HG03439 (cell line): ENCODE data around the gene CORO7.

ENCODE experiments used
- ATAC-seq: cut with Tn5 transposase; IDR thresholded peaks from one replicate; pipeline ENCODE4 v1.9.1; 2021; ENCODE audit warnings: mild to moderate bottlenecking, moderate library complexity; ENCODE audit not compliant: unreplicated experiment

CORO7 gene

DNA sequence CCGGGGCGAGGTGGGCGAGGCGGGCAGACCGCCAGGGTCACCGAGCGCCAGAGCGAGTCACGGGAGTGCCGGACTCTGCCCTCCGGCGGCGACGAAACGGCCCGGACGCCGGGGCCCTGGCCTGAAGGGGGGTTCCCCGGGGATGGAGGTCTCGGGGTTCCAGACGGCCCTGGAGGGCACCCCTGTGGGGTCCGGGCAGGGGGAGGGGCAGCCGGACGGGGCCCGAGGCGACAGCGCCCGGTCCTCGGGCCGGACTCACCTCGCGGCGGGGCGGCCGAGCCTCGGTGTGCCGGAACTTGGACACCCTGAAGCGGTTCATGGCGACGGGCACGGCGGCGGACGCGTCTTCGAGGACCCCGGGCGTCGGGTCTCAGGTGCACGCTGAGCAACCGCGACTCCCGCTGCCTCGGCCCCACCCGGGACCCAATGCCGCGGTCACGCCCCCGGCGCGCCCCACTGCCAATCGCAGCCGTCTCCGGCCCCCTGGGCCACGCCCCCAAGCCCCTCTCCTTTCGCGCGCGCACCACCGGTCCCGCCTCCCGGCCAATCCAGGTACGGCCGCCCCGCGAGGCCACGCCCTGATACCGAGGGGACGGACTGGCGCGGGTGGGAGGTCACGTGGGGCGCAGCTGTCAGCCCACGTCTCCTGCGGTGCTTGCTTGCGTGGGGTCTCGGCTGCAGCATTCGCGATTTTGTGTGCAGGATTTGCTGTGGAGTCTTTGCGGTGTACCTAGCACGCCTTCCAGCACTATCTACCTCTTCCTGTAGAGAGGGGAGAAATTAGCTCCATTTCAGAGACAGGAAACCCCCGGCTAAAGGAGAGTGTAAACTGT, at the start of gene CORO7:
Gene CORO7, minus strand, starts transcription at position 397 of the 833 bp plus-strand sequence. Its CDS starts 78 bp downstream, at position 319.
- peak; percentile 64 for ATAC-seq

- ATAC-seq, result no peak
Observed at GRCh38 chr16:4463522-4464163, 47.2 kb upstream of the CORO7 start.

DNA sequence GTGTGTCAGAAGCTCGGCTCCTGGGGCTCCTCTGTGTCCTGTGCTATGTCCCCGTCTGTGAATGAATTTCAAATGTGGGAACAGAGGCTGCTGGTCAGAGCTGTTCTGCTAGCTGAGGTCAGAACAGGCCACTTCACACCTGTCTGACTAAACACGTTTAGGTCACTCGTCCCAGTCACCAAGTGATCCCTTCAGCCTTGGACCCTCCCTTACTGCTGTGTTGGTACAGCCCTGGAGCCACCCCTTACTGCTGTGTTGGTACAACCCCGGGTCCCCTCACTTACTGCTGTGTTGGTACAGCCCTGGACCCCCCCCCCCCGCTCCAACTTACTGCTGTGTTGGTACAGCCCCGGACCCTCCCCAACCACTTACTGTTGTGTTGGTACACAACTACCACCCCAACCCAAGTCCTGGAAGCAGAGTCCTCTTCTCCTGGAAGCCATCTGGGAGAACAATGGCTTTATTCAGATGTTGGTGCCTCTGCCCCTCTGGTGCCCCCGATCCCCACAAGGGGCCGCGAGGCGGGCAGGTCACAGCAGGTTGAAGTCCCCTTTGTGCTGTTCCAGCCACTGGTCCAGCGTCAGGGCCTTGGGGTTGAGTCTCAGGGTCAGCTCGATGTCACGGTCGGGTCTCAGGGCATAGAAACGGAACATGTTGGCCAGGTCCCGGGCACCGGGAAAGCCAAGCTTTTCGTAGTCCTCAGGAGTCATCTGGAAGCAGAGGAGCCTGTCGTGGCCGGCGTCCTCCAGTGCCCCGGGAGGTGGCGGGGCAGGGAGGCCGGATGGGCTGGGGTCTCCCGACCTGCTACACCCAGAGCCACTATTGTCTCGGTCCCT, 45.1 kb upstream of the CORO7 start:
- ATAC-seq, result no peak

GRCh38 chr16:4460936-4461249, 44.5 kb upstream of the CORO7 start:
- no peak for ATAC-seq

GRCh38 chr16:4455951-4456350, 39.6 kb upstream of the CORO7 start:
- no peak for ATAC-seq

- ATAC-seq, result no peak
Observed at GRCh38 chr16:4455081-4455480, 38.7 kb upstream of the CORO7 start.

DNA sequence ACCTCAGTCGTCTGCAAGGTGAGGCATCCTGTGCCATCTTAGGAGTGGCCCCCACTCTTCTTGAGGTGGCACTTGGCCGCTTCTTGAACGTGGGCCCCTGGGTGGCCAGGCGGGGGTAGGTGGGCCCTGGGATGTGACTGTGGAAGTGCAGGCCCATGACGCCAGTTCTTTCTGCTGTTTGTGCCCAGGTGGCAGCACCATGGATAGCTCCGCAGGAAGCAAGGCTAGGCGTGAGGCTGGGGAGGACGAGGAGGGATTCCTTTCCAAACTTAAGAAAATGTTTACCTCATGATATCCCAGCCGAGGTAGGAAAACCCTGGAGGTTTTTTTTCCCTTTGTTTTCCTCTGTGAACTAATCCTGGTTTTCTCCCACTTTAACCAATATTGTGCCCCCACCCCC, 38.2 kb upstream of the CORO7 start:
- ATAC-seq, result no peak

DNA sequence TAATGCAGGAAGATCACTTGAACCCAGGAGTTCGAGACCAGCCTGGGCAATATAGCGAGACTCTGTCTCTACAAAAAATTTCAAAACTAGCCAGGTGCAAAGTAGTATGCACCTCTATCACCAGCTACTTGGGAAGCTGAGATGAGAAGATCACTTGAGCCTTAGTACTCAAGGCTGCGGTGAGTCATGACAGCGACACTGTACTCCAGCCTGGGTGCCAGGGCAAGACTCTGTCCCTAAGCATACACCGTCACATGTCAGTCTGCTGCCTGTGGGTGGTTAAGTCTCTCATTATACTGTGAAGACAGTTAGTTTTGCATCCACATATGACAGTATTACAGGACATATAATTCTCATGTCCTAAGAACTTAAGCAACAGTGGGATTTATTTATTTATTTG, 36.3 kb upstream of the CORO7 start:
- ATAC-seq, result no peak

GRCh38 chr16:4450931-4451519, 34.6 kb upstream of the CORO7 start:
- ATAC-seq, result no peak

GRCh38 chr16:4450430-4450829, 34.0 kb upstream of the CORO7 start:
- no peak for ATAC-seq

DNA sequence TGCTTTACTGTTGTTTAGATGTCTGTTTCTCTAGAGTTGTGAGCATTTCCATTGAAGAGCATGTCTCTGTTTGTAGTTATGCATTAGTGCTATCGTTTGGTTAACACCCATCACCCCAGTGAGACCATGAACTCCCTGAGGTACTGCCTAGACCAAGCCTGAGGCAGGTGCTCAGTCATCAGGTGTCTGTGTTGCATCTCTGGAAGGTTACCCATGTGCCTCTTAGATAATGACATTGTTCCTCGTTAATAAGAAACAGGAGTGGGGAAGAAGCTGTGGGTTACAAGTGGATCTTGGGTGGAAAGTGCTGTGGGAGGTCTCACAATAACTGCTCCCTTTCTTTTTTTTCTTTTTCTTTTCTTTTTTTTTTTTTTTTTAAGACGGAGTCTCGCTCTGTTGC, 27.6 kb upstream of the CORO7 start:
- ATAC-seq, result no peak

DNA sequence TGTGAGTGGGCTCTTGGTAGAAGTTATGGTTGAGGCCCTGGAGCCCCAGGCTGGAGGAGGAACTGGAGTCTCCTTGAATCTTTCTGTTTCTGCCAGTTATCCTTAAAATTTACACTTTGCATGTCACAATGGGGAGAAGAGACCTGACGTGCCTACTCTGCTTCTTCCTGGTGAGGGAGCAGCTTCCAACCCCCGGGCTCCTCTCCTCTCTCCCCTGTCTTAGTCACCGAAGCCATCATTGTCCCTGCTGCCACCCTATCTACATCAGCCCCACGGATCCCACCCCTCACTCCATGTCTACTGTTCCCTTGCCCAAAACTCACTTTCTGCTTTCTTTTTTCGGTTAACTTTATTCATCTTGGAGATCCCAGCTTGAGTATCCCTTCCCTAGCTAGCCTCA, 26.9 kb upstream of the CORO7 start:
- no peak for ATAC-seq

- no peak for ATAC-seq
Observed at GRCh38 chr16:4442371-4442770, 26.0 kb upstream of the CORO7 start.

- ATAC-seq, result no peak
Observed at GRCh38 chr16:4437366-4437765, 21.0 kb upstream of the CORO7 start.

GRCh38 chr16:4435337-4436067, 19.1 kb upstream of the CORO7 start:
- ATAC-seq, result no peak

DNA sequence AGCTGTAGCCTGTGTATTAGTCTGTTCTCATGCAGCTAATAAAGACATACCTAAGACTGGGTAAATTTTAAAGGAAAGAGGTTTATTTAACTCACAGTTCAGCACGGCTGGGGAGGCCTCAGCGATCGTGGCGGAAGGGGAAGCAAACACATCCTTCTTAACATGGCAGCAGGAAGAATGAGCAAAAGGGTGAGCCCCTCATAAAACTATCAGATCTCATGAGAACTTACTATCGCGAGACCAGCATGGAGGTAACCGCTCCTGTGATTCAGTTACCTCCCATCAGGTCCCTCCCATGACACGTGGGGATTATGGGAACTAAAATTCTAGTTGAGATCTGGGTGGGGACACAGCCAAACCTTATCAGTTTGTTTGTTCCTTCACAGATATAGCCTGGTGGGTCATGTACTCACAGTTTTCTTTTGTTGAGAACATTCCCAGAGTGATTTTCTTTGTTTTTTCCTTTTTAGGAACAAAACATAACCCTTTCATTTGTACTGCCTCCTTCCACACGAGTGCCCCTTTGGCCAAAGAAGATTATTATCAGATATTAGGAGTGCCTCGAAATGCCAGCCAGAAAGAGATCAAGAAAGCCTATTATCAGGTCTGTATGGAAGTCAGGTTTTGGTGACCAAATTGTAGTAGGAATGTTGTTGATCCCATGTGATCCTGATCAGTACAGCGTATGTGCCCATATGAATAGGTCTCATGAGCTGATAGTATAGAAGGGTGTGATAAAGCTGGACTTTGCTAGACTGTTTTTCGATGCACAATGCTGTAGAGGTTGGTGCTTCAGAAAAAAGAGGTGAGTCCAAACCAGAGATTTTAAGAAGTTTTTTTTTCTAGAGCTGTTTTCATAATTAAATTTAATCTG, 17.8 kb upstream of the CORO7 start:
- ATAC-seq, result no peak

DNA sequence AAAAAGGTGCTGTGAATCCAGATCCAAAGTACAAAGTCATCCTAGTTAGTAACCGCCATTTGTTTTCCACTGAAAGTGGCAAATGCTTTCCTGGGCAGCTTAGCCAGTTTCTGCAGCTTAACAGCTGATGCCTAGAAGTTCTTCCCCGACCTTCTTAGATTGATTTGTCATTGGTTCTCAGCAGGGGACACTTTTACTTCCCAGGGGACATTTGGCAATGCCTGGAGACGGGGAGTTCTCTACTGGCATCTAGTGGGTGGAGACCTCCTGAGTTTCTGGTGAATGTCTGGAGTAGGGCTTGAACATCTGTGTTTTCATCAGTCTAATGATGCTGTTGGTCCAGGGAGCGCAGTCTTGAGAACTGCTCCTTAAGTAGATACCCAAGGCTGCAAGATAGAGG, 16.8 kb upstream of the CORO7 start:
- ATAC-seq, result no peak

- no peak for ATAC-seq
Observed at GRCh38 chr16:4431023-4431422, 14.6 kb upstream of the CORO7 start.

GRCh38 chr16:4428500-4428899, 12.1 kb upstream of the CORO7 start:
- ATAC-seq, result no peak
